MCF 10A (cell line): ENCODE results near the gene NAGPA. TPM values are rescaled to one million over a fixed set of nuclear protein-coding genes. Genes with fewer than 3 reads are reported as not detected.

ENCODE experiments used
- BruUV-seq: library from RNA; stranded (reverse); fragments of 400-500 nt; replicated peaks from 2 replicates; lab custom pipeline; 2021; lab: Mats Ljungman, UMichigan
- CTCF ChIA-PET: fragments of 300-600 bp; sonication (Branson Sonifier 250); formaldehyde crosslinking; extraction: SDS; loops from one replicate; lab custom pipeline; 2021; ENCODE audit warnings: antibody characterized with exemption, inconsistent platforms; lab: Yijun Ruan, JAX
- POLR2A ChIA-PET: fragments of 300-600, 350-650 bp; sonication (Branson Sonifier 250); formaldehyde crosslinking; extraction: SDS; loops from one replicate; lab custom pipeline; 2020; ENCODE audit warnings: antibody characterized with exemption, inconsistent platforms; lab: Yijun Ruan, JAX
- DNase-seq: peaks from one replicate; pipeline ENCODE4 v3.0.0-alpha.2; 2018; ENCODE audit not compliant: unreplicated experiment
- H3K27ac Mint-ChIP-seq: one replicate; pipeline ENCODE4 v1.8.0; 2022; ENCODE audit warnings: mild to moderate bottlenecking, low read depth, mixed read lengths; ENCODE audit not compliant: unreplicated experiment
- H3K27me3 Mint-ChIP-seq: one replicate; pipeline ENCODE4 v1.8.0; 2022; ENCODE audit warnings: mixed read lengths; ENCODE audit not compliant: insufficient read depth, unreplicated experiment
- H3K36me3 Mint-ChIP-seq: one replicate; pipeline ENCODE4 v1.8.0; 2022; ENCODE audit warnings: mild to moderate bottlenecking, moderate library complexity, mixed read lengths; ENCODE audit not compliant: insufficient read depth, unreplicated experiment
- H3K4me1 Mint-ChIP-seq: one replicate; pipeline ENCODE4 v1.8.0; 2022; ENCODE audit warnings: mixed read lengths; ENCODE audit not compliant: insufficient read depth, unreplicated experiment
- H3K4me3 Mint-ChIP-seq: one replicate; pipeline ENCODE4 v1.8.0; 2022; ENCODE audit warnings: mild to moderate bottlenecking, moderate library complexity, mixed read lengths; ENCODE audit not compliant: unreplicated experiment
- H3K9me3 Mint-ChIP-seq: one replicate; pipeline ENCODE4 v1.8.0; 2022; ENCODE audit warnings: mixed read lengths; ENCODE audit not compliant: unreplicated experiment
- CTCF ChIP-seq: fragments of 200-600 bp; IDR thresholded peaks from one replicate; pipeline ENCODE4 v1.8.0; 2022; ENCODE audit warnings: antibody characterized with exemption, mild to moderate bottlenecking; ENCODE audit not compliant: unreplicated experiment
- intact Hi-C: fragments of 100-400 bp; cut with micrococcal nuclease; formaldehyde crosslinking; loops from 2 replicates; pipeline ENCODE4 v1.14.1; 2022
- total RNA-seq: library from RNA; stranded (reverse); gene quantifications from 2 replicates; pipeline ENCODE4 v1.2.3, GENCODE V29; 2022

The NAGPA gene
- total RNA-seq, 1 experiment from 2014 or later = 4.9 TPM

GRCh38 chr16:5030251-5030870, 3.4 kb downstream of the NAGPA start:
- no TSS peak for BruUV-seq
- no peaks in the 10 kb centered on the region for H3K9me3 Mint-ChIP-seq
- ChIA-PET CTCF (interaction anchor here (1.0 to 1.1 kb wide), 2 partner anchors 49 to 74 kb away, joined by 3 read pairs; no protein-coding TSS in a partner anchor), POLR2A (interaction anchor here (1.0 kb wide), 1 partner anchor 183 kb away, joined by 3 read pairs; the partner anchor contains the start of genes GLYR1 and UBN1)
- TF ChIP-seq CTCF = no peak
- H3K4me3 Mint-ChIP-seq = no peak overlapping the region
- peaks cover 11% of the 10 kb centered on the region for H3K4me1 Mint-ChIP-seq
- H3K27me3 Mint-ChIP-seq = no peaks in the 10 kb centered on the region
- no peaks in the 10 kb centered on the region for H3K36me3 Mint-ChIP-seq
- H3K27ac Mint-ChIP-seq = no peak overlapping the region
- no peak for DNase-seq
- intact Hi-C loops = no loop called here

- POLR2A ChIA-PET = no interaction called here
- peaks cover 6% of the 10 kb centered on the region for H3K4me1 Mint-ChIP-seq
- intact Hi-C loops = no loop called here
- H3K27ac Mint-ChIP-seq = no peak overlapping the region
- H3K27me3 Mint-ChIP-seq = no peaks in the 10 kb centered on the region
- no peak overlapping the region for H3K4me3 Mint-ChIP-seq
- no peak for TF ChIP-seq CTCF
- no peak for DNase-seq
- H3K9me3 Mint-ChIP-seq = no peaks in the 10 kb centered on the region
- CTCF ChIA-PET = interaction anchor here (0.6 kb wide), 2 partner anchors 361 to 522 kb away, joined by 3 to 4 read pairs; no protein-coding TSS in a partner anchor
- no TSS peak for BruUV-seq
- H3K36me3 Mint-ChIP-seq = peaks cover 6% of the 10 kb centered on the region
These were observed 4.7 kb downstream of the NAGPA start for GRCh38 chr16:5028950-5029475.

GRCh38 chr16:5027575-5028235, 6.0 kb downstream of the NAGPA start:
- Mint-ChIP-seq H3K4me1 (peaks cover 3% of the 10 kb centered on the region), H3K36me3 (peaks cover 6% of the 10 kb centered on the region), H3K27ac (no peak overlapping the region), H3K4me3 (no peak overlapping the region), H3K9me3 (no peaks in the 10 kb centered on the region), H3K27me3 (no peaks in the 10 kb centered on the region)
- ChIA-PET POLR2A (no interaction called here), CTCF (interaction anchor here (0.5 to 0.6 kb wide), 3 partner anchors 64 to 245 kb away, joined by 3 read pairs; no protein-coding TSS in a partner anchor)
- intact Hi-C loops = no loop called here
- DNase-seq = no peak
- BruUV-seq = no TSS peak
- no peak for TF ChIP-seq CTCF

GRCh38 chr16:5027086-5027485, 6.6 kb downstream of the NAGPA start:
- ChIA-PET POLR2A (no interaction called here), CTCF (interaction anchor here (0.6 to 1.0 kb wide), 4 partner anchors 26 to 269 kb away, joined by 3 to 6 read pairs (median 4); partner anchors contain the start of gene SEC14L5)
- BruUV-seq = no TSS peak
- Mint-ChIP-seq H3K27me3 (peaks cover 5% of the 10 kb centered on the region), H3K4me3 (no peak overlapping the region), H3K4me1 (no peaks in the 10 kb centered on the region), H3K27ac (no peak overlapping the region), H3K36me3 (peaks cover 6% of the 10 kb centered on the region), H3K9me3 (no peaks in the 10 kb centered on the region)
- DNase-seq = no peak
- intact Hi-C loops = no loop called here
- no peak for TF ChIP-seq CTCF
